ENCODE measurements around the gene PRPF18.

The PRPF18 gene

DNA sequence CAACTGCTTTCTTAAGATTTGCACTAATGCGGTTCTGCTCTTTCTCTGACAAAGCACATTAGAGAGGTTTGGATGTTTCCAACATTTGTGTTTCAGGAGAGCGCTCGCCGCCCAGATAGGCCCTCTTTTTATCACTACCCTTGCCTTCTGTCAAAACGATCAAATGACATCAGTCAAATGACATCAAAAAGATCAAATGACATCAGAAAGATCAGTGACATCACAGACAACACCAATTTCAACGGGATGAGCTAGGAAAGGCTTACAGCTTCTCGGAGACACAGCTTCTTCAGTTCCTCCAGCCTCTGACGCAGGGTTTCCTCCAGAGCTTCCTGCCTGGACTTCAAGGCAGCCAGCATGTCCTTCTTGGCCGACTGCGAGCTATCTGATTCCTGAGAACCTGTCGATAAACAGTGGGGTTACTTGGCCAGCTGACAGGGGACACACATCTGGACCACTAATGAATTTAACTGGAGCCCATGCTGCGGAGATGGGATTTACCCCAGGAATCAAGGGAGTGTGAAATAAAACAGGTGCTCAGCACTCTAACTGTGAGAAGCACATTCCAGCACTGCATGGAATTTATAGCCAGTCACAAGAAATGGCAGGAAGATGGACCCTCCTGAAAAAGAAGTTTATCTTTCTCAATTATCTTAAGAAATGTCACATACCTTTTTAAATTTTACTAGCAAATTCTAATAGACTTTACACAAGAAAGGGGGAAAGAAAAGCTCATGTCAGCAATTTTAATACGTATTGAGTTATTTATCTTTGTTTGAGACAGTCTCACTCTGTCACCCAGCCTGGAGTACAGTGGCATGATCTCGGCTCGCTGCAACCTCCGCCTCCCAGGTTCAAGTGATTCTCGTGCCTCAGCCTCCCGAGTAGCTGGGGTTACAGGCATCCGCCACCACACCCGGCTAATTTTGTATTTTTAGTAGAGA is 88.2 kb downstream of the PRPF18 start:
- H3K4me2 ChIP-seq = no peak overlapping the region
- H3K4me3 ChIP-seq = no peak overlapping the region
- H3K36me3 ChIP-seq = no peaks in the 10 kb centered on the region
- TF ChIP-seq Cebpa-rat (IDR thresholded peaks at IDR 0.05) = no peak
- H3K27me3 ChIP-seq = no peaks in the 10 kb centered on the region
- no peak overlapping the region for H3K9ac ChIP-seq
- H3K4me1 ChIP-seq = no peaks in the 10 kb centered on the region
- no peaks in the 10 kb centered on the region for H3K9me3 ChIP-seq
- no peaks in the 10 kb centered on the region for H4K20me1 ChIP-seq
- no peak overlapping the region for H3K27ac ChIP-seq

GRCh38 chr10:13678101-13678843 is 91.5 kb downstream of the PRPF18 start:
- H3K36me3 ChIP-seq = no peaks in the 10 kb centered on the region
- no peak overlapping the region for H3K27ac ChIP-seq
- H3K4me2 ChIP-seq = no peak overlapping the region
- no peaks in the 10 kb centered on the region for H4K20me1 ChIP-seq
- no peak overlapping the region for H3K9ac ChIP-seq
- no peak overlapping the region for H3K4me3 ChIP-seq
- no peak for TF ChIP-seq Cebpa-rat (IDR thresholded peaks at IDR 0.05)
- no peaks in the 10 kb centered on the region for H3K4me1 ChIP-seq
- H3K27me3 ChIP-seq = no peaks in the 10 kb centered on the region
- no peaks in the 10 kb centered on the region for H3K9me3 ChIP-seq
